NCI-H2029 (cell line): Measurements from ENCODE around the gene KRTAP24-1.

Experiments
- DNase-seq: peaks from one replicate; lab custom pipeline; 2025; lab: John Stamatoyannopoulos, UW

Gene KRTAP24-1, protein sequence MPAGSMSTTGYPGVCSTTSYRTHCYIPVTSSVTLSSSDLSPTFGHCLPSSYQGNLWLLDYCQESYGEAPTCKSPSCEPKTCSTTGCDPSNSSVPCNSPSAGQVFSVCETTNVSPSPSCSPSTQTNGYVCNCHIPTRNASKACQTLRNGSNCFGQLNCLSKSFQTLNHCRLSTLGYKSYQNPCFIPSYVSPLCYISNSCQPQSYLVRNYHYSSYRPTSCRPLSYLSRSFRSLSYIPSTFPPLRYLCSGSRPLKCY

DNA sequence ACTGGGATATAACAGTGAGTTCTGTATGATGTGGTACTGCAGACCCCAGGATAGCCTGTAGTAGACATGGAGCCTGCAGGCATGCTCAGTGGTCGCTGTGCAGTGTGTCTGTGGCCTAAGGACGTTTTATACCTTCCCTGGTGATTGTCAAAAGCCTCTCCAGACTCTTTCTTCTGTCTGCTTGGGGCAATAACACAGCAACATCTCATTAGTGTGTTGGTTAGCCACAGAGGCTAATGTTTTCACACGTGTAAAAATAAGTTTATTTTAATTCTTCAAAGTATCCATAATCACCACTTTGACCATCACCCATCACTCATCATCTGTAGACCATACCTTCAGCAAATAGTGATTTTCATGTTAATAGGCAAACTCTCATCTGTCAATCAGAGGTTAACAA is at the start of gene KRTAP24-1:
TSS of gene KRTAP24-1 (minus strand) at position 101 of the 400 bp plus-strand sequence. CDS start at position 83, 18 bp downstream.
- no peak for DNase-seq

- DNase-seq = no peak
Measured at GRCh38 chr21:30329203-30329875, 46.6 kb upstream of the KRTAP24-1 start.

- no peak for DNase-seq
Measured at GRCh38 chr21:30326390-30326789, 43.6 kb upstream of the KRTAP24-1 start.

DNA sequence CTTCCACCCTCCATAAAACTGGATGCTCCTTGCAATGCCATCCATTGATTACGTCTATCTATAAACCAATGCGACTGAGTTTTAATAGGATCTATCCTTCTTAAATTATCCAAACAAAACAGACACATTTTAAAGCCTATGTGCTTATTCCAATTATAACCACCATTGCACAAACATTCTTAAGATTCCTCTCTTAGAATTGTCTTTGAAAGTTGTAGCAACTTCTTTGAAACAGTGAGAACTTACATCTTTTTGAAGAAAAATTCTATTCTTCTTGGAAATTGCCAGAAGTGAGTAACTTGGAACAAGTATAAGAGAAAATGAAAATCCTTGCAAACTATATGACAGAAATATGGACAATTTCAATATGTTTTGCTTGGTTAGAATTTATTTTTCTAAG is 37.5 kb upstream of the KRTAP24-1 start, which contains the start of gene KRTAP26-1:
TSS of gene KRTAP26-1 (minus strand) at position 101 of the 400 bp plus-strand sequence. CDS start 280 bp downstream, outside the sequence.
- no peak for DNase-seq

GRCh38 chr21:30315701-30316100 is 33.0 kb upstream of the KRTAP24-1 start:
- DNase-seq = no peak

DNA sequence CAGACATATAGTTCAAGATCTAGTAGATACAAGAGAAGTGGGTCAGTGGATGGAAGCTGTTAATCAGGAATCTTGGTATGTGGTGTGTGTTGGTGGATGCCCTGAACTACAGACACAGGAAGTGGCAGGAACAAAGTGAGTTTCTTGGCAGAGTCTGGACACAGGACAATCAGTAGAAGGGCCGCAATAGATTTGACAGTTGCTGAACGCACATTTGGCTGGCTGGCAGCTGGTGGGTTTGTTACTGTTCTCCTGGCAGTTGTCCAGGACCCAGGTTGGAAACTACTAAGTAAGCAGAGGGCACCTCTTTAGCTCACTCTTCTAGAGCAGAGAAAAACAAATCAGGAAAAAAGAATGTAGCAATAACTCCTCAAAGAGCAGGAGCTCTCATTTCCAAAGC is 24.1 kb upstream of the KRTAP24-1 start:
- DNase-seq = no peak

- no peak for DNase-seq
Measured at GRCh38 chr21:30305136-30305535, 22.4 kb upstream of the KRTAP24-1 start.

DNA sequence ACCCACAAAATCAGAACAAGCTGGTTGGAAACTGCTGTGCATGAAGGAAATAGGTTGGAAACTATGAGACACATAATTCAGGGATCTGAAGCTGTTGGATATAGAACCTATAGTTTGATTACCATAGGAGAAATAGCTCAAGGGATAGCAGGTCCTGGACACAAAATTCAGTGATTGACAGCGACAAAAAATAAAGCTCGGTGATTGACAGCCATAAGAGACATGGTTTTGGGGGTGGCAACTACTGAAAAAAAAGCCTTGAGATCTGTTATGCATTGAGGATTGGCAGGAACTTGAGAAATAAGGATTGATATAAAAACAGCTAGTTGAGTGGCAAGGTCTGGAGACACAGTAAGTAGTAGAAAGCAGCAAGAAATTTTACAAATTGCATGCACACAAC is 6.5 kb upstream of the KRTAP24-1 start, which contains the start of gene KRTAP25-1:
TSS of gene KRTAP25-1 (minus strand) at position 300 of the 400 bp plus-strand sequence. CDS start at position 276, 24 bp downstream.
- DNase-seq = no peak

- DNase-seq = no peak
Measured at GRCh38 chr21:30271611-30272010, 11.1 kb downstream of the KRTAP24-1 start.

DNA sequence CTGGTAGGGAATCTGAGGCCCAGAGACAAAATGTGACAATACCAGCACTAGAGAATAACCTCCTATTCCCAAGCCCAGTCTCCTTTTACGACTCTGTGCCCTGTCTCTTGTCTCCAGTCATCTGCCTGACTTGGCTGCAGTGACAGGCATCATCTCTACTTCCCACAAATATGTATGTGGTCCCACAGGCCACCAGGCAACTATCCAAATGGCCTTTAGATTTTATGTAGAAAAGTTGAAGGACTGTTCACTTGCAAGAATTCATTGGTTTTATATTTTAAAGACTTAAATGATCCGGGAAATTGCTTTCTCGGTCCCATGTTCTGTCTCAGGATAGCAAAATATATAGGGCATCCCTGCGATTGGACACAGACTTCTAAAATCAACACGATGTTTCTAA is 11.6 kb downstream of the KRTAP24-1 start:
- no peak for DNase-seq

DNA sequence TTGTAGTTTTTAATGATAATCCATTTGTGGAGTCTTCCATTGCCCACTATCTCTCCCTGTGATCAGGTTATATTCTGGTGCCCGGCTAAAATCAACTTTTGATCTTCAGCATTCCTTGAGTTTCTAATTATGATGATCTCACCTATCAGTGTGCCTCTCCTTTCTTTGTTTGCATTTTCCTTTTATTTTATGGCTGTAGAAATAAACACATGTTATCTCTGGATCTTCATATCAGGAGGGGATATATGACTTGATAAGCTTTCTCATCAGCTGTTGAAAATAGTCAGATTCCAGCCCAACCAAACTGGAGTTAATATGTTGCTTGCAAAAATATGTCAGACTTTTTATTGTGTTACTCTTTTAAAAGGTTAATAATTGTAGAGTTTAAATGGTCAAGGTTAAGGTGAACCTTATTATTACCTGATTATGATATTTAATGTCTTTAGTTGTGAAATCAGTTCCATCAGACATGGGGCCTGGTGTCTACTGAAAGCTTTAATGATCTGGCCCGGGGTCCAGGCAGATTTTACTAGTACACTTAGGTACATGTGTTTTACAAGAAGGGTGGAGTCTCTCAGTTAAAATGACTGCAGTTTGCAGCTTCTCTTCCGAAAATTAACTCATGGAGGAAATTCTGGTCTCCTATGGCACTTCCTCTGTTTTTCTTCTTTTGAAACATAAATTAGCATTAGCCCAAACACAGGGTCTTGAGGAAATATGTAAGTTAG is 12.8 kb downstream of the KRTAP24-1 start:
- DNase-seq = no peak

DNA sequence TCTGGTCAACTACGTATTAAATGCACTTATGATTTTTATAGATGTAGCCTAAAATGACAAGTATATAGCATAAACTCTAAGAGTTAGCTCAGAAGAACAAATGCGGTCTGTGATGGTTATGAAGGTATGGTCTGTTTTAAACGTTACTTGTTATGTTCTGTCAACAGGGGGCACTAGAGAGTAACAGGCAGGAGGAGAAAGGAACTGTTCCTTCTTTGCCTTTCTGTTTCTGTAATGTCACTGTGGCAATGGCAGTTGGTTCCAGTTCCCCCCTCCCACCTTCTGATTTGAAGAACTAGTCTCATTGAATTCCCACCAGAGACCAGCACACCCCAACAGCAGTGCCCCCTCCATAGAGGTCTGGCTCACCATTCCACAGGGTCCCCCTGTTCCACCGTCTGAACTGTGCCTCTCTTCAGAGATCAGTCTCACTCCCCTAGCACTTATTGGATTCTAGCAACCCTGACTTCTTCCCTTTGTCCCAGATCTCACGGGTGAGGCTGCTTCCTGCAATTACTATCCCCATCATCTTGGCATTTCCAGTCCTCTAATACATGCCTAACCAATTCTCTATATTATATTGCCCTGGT is 14.0 kb downstream of the KRTAP24-1 start:
- DNase-seq = no peak

- DNase-seq = no peak
Measured at GRCh38 chr21:30257773-30258172, 25.0 kb downstream of the KRTAP24-1 start.

DNA sequence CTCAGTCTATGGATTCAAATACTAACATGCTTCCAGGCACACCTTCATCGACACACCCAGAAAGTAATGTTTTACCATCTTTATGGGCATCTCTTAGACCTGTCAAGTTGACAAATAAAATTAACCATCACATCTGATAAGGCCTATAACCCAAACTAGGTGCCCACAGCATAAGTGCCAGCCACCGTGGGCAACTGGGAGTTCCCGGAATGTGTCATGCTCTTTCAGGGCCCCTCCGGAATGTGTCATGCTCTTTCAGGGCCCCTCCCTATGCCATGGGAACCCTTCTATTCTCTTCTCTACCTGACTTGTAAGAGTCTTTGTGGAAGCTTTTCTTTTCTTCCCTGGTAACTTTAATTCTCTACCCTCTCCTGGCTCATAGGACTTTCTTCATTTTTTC is 26.6 kb downstream of the KRTAP24-1 start:
- no peak for DNase-seq

DNA sequence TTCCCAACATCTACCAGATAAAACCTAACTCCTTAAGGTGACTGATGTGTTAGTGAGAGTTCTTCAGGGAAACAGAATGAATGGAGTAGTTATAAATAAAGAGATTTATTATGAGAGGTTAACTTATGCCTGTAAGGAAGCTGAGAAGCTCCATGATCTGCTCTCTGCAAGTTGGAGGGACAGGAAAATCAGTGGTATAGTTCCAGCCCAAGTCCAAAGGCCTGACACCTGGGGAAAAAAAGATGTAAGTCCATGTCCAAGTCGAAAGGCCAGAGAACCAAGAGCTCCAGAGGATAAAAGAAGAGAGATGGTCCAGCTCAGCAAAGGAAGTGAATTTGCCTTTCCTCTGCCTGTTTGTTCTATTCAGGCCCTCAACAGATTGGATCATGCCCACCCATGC is 27.1 kb downstream of the KRTAP24-1 start:
- no peak for DNase-seq

- DNase-seq = no peak
Measured at GRCh38 chr21:30251781-30252180, 31.0 kb downstream of the KRTAP24-1 start.

- no peak for DNase-seq
Measured at GRCh38 chr21:30249936-30250335, 32.8 kb downstream of the KRTAP24-1 start.

DNA sequence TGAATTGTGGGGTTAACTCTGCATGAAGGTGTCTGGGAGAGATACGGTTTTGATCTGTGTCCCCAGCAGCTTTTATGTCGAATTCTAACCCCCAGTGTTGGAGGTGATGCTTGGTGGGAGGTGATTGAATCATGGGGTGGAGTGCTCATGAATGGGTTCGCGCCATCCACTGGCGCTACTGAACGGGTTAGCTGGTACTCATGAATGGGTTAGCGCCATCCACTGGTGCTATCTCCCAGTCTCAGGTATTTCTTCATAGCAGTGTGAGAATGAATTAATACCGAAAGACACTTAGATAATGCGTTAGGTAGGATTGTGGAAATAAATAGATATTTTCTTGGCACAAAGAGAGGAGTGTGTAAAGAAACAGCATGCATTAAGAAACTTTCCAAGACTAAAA is 33.9 kb downstream of the KRTAP24-1 start:
- no peak for DNase-seq

- no peak for DNase-seq
Measured at GRCh38 chr21:30245061-30245460, 37.7 kb downstream of the KRTAP24-1 start.

- no peak for DNase-seq
Measured at GRCh38 chr21:30243691-30244090, 39.1 kb downstream of the KRTAP24-1 start.

DNA sequence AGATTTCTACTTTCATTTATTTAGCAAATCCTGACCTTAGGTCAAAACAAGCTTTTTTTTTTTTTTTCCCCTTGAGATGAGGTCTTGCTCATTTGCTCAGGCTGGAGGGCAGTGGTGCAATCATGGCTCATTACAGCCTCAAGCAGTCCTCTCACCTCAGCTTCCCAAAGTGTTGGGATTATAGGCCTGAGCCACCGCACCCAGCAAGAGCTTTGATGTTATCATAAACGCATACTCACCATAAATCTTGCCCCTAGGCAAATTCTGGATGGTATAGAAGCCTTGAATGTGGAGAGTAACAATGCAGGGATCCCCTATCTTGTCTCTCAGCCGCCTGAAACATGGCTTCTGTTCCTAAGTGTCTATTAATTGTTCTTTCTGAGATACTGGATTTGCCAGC is 42.1 kb downstream of the KRTAP24-1 start:
- DNase-seq = no peak

GRCh38 chr21:30238168-30238567 is 44.6 kb downstream of the KRTAP24-1 start:
- DNase-seq = no peak
